AG04450 (cell line): ENCODE measurements around the gene PCAT6. TPM values are rescaled to one million over a fixed set of nuclear protein-coding genes. Genes with fewer than 3 reads are reported as not detected.

Experiments
- CTCF ChIA-PET: fragments of 300-600, 350-600 bp; formaldehyde crosslinking; extraction: SDS; loops from one replicate; lab custom pipeline; 2022; ENCODE audit warnings: antibody characterized with exemption, inconsistent platforms; lab: Charles Lee
- POLR2A ChIA-PET: fragments of 350-600 bp; formaldehyde crosslinking; extraction: SDS; loops from one replicate; lab custom pipeline; 2021; ENCODE audit warnings: antibody characterized with exemption, inconsistent platforms; lab: Yijun Ruan, JAX
- DNase-seq: peaks from one replicate; pipeline ENCODE4 v3.0.0-alpha.2; 2011; ENCODE audit warnings: low read depth, low spot score
- H3K27ac ChIP-seq: one replicate; pipeline ENCODE4 v1.5.1; 2012; ENCODE audit warnings: low read depth, low read length, control low read depth
- H3K27me3 ChIP-seq: one replicate; pipeline ENCODE4 v1.6.0; 2012; ENCODE audit warnings: low read length; ENCODE audit not compliant: control insufficient read depth, insufficient read depth
- H3K4me3 ChIP-seq: 2 replicates; pipeline ENCODE4 v1.5.1; 2011; ENCODE audit warnings: mild to moderate bottlenecking, low read depth, low read length, control low read depth
- H3K9me3 ChIP-seq: 2 replicates; pipeline ENCODE4 v1.5.1; 2012; ENCODE audit warnings: low read length; ENCODE audit not compliant: control insufficient read depth, insufficient read depth
- CTCF ChIP-seq: IDR thresholded peaks from 2 replicates; pipeline ENCODE4 v1.5.1; 2011; ENCODE audit warnings: low read depth, low read length, control low read depth, inconsistent platforms
- polyA plus RNA-seq: library from polyadenylated mRNA; depleted of rRNA; stranded (reverse); fragments of >200 nt; gene quantifications from 2 replicates; pipeline ENCODE4 v1.2.3, GENCODE V29; 2011

The PCAT6 gene
- polyA plus RNA-seq, 1 experiment = 3.0 TPM

DNA sequence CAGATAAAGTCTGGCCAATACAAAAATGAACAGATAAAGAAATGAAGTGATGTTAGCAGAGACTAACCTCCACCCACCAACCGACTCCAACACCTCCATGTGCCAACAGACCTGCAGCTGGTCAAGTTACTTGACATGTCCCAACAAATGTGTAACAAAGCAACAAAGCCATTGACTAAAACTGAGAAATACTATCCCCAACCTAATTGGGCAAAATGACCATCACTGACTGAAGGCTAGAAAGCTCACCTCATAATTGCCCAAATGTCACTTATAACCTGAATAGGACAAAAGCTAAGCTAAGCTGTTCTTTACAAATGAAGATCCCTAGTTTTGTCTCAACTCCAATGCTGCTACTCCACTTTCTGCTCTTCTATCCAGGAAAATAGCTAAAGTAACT lies 10.0 kb upstream of the PCAT6 start:
- no peak overlapping the region for H3K4me3 ChIP-seq
- H3K27me3 ChIP-seq = no peaks in the 10 kb centered on the region
- H3K9me3 ChIP-seq = no peaks in the 10 kb centered on the region
- POLR2A ChIA-PET = no interaction called here
- no peak overlapping the region for H3K27ac ChIP-seq
- CTCF ChIA-PET = interaction anchor here (1.2 kb wide), 1 partner anchor 81 kb away, joined by 4 read pairs; no protein-coding TSS in a partner anchor
- TF ChIP-seq CTCF = no peak
- no peak for DNase-seq

GRCh38 chr1:202801175-202801574 lies 9.6 kb upstream of the PCAT6 start:
- TF ChIP-seq CTCF = no peak
- CTCF ChIA-PET = interaction anchor here (1.2 kb wide), 1 partner anchor 82 kb away, joined by 4 read pairs; no protein-coding TSS in a partner anchor
- H3K4me3 ChIP-seq = no peak overlapping the region
- DNase-seq = no peak
- POLR2A ChIA-PET = no interaction called here
- no peaks in the 10 kb centered on the region for H3K27me3 ChIP-seq
- H3K27ac ChIP-seq = no peak overlapping the region
- H3K9me3 ChIP-seq = no peaks in the 10 kb centered on the region

- no peak for DNase-seq
- Histone ChIP-seq H3K27ac (no peak overlapping the region), H3K9me3 (no peaks in the 10 kb centered on the region; the same call in 1 of the 2 replicates), H3K27me3 (no peaks in the 10 kb centered on the region), H3K4me3 (no peak overlapping the region)
- POLR2A ChIA-PET = no interaction called here
- CTCF ChIA-PET = no interaction called here
- TF ChIP-seq CTCF = no peak
Measured at GRCh38 chr1:202802034-202802433, 8.7 kb upstream of the PCAT6 start.

DNA sequence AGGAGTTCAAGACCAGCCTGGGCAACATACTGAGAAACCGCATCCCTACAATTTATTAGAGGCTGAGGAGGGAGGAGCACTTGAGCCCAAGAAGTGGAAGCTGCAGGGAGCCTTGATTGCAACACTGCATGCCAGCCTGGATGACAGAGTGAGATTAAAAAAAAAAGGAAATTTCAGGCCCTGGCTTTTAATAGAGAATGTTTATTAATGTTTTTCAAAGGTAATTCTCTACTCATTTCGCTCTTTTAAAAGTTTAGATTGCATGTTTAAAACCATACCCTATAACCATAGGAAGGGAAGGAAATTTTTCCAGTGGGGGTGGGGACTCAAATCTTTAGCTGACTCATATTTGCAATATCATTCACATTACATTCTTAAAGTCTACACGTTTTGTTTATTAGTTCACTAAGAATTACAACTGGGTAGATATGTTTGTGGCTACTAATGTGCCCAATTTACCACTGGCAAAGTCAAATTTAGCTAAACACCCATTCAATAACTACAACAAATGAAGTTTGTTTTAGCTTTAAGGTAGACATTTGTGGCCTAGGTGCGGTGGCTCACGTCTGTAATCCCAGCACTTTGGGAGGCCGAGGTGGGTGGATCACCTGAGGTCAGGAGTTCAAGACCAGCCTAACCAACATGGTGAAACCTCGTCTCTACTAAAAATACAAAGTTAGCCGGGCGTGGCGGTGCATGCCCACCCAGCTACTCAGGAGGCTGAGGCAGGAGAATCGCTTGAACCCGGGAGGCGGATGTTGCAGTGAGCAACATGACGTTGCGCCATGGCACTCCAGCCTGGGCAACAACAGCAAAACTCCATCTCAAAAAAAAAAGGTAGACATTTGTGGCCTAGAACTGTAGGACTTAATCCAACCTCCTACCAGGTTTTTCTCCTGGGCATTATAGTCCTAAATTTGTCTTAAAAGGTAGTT lies 7.5 kb upstream of the PCAT6 start:
- CTCF ChIA-PET = no interaction called here
- no peak for DNase-seq
- Histone ChIP-seq H3K4me3 (no peak overlapping the region), H3K27ac (peak overlapping the region; percentile 13), H3K9me3 (no peaks in the 10 kb centered on the region; the same call in 1 of the 2 replicates), H3K27me3 (no peaks in the 10 kb centered on the region)
- TF ChIP-seq CTCF = no peak
- POLR2A ChIA-PET = interaction anchor here (0.7 to 1.0 kb wide), 2 partner anchors 16 to 85 kb away, joined by 3 to 8 read pairs; no protein-coding TSS in a partner anchor

DNA sequence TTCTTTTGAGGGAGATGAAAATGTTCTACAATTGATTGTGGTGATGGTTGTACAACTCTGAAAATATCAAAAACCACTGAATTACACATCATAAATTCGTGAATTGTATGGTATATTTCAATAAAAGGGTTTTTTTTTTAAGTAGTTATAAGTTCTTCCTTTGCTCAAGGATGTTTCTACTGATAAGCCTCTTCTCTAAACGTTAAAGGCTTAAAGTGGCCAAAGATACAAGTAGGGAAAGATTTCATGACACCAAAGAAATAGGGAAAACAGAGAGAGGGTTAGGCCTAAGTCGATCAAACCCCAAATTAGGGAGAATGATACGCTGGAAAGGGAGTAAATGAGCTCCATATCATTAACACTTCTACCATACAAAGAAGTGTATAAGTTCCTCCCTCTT lies 6.6 kb upstream of the PCAT6 start:
- Histone ChIP-seq H3K27ac (no peak overlapping the region), H3K27me3 (no peaks in the 10 kb centered on the region), H3K4me3 (no peak overlapping the region), H3K9me3 (no peaks in the 10 kb centered on the region; the same call in 1 of the 2 replicates)
- no peak for DNase-seq
- ChIA-PET POLR2A (no interaction called here), CTCF (no interaction called here)
- TF ChIP-seq CTCF = no peak
